HPDE6-E6E7 (cell line): Measurements from ENCODE around the gene PLCXD3.
"Not testable (repeated sequence)": the region's sequence is repeated elsewhere in the genome, so short reads cannot be mapped to it uniquely, and the experiment has no call there.

Experiments used
- DNase-seq: peaks from one replicate; pipeline ENCODE4 v3.0.0; 2011; ENCODE audit warnings: missing footprints; ENCODE audit errors: extremely low spot score

PLCXD3 gene

GRCh38 chr5:41493490-41494126 is 16.8 kb downstream of the PLCXD3 start:
- DNase-seq = not testable (repeated sequence)

GRCh38 chr5:41485533-41485932 is 24.9 kb downstream of the PLCXD3 start:
- no peak for DNase-seq

GRCh38 chr5:41482715-41483114 is 27.7 kb downstream of the PLCXD3 start:
- DNase-seq = no peak

- no peak for DNase-seq
Measured at GRCh38 chr5:41482173-41482572, 28.2 kb downstream of the PLCXD3 start.

- DNase-seq = not testable (repeated sequence)
Measured at GRCh38 chr5:41471571-41472208, 38.7 kb downstream of the PLCXD3 start.

- DNase-seq = no peak
Measured at GRCh38 chr5:41465493-41466171, 44.8 kb downstream of the PLCXD3 start.

GRCh38 chr5:41459557-41459956 is 50.8 kb downstream of the PLCXD3 start:
- no peak for DNase-seq

- no peak for DNase-seq
Measured at GRCh38 chr5:41457094-41457493, 53.3 kb downstream of the PLCXD3 start.

GRCh38 chr5:41452506-41452905 is 57.9 kb downstream of the PLCXD3 start:
- DNase-seq = no peak

- no peak for DNase-seq
Measured at GRCh38 chr5:41447650-41448510, 62.5 kb downstream of the PLCXD3 start.

- no peak for DNase-seq
Measured at GRCh38 chr5:41445937-41446563, 64.4 kb downstream of the PLCXD3 start.

- DNase-seq = no peak
Measured at GRCh38 chr5:41435276-41435675, 75.1 kb downstream of the PLCXD3 start.

GRCh38 chr5:41433552-41434181 is 76.7 kb downstream of the PLCXD3 start:
- DNase-seq = no peak

GRCh38 chr5:41432481-41433253 is 77.7 kb downstream of the PLCXD3 start:
- no peak for DNase-seq

- DNase-seq = no peak
Measured at GRCh38 chr5:41427505-41427904, 82.9 kb downstream of the PLCXD3 start.

- DNase-seq = no peak
Measured at GRCh38 chr5:41425736-41426135, 84.7 kb downstream of the PLCXD3 start.

- DNase-seq = no peak
Measured at GRCh38 chr5:41420492-41421067, 89.8 kb downstream of the PLCXD3 start.

- DNase-seq = no peak
Measured at GRCh38 chr5:41418220-41419031, 92.0 kb downstream of the PLCXD3 start.

GRCh38 chr5:41416336-41416735 is 94.1 kb downstream of the PLCXD3 start:
- DNase-seq = no peak
